PC-9 (cell line): ENCODE data around the gene PDXDC1.
"Not testable (repeated sequence)": the region's sequence is repeated elsewhere in the genome, so short reads cannot be mapped to it uniquely, and the experiment has no call there.

Experiments
- EZH2 ChIP-seq: fragments of 200-600 bp; sonication (generic); IDR thresholded peaks from 2 replicates; pipeline ENCODE4 v1.8.0; 2017; ENCODE audit warnings: antibody characterized with exemption, low read depth
- TF ChIP-seq, protein P1 (sequence below): fragments of 200-600 bp; sonication (generic); conservative IDR thresholded peaks from 2 replicates; pipeline ENCODE4 v1.6.1; 2017; ENCODE audit warnings: mixed run types, antibody characterized with exemption, mild to moderate bottlenecking, moderate library complexity

DNA sequence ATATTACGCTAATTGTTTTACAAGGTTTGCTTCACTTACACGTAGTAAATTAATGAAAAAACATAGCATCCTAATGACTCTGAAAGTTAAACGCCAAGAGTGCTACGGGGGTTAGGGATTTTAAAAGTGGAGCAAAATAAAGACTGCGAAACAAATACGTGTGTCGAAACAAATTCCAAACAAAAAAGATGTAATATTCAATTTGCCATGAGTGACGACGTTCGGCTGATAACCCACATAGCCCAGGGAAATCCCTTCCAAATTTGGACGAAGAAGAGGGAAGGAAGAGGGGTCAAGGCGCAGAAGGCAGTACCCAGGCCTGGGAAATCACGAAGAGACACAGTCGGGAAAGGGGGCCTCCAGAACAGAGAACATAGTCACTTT is 118.7 kb downstream of the PDXDC1 start:
- TF ChIP-seq, protein P1, sequence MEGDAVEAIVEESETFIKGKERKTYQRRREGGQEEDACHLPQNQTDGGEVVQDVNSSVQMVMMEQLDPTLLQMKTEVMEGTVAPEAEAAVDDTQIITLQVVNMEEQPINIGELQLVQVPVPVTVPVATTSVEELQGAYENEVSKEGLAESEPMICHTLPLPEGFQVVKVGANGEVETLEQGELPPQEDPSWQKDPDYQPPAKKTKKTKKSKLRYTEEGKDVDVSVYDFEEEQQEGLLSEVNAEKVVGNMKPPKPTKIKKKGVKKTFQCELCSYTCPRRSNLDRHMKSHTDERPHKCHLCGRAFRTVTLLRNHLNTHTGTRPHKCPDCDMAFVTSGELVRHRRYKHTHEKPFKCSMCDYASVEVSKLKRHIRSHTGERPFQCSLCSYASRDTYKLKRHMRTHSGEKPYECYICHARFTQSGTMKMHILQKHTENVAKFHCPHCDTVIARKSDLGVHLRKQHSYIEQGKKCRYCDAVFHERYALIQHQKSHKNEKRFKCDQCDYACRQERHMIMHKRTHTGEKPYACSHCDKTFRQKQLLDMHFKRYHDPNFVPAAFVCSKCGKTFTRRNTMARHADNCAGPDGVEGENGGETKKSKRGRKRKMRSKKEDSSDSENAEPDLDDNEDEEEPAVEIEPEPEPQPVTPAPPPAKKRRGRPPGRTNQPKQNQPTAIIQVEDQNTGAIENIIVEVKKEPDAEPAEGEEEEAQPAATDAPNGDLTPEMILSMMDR: not testable (repeated sequence)
- TF ChIP-seq EZH2: not testable (repeated sequence)
